IgD-negative memory B cell (primary cell): ENCODE measurements around the gene OR8B8. TPM values are rescaled to one million over a fixed set of nuclear protein-coding genes. Genes with fewer than 3 reads are reported as not detected.

Experiments used
- H3K27ac Mint-ChIP-seq, 3 donors: one replicate each; pipeline ENCODE4 v1.8.0; 2020 to 2022; ENCODE audit warnings: mild to moderate bottlenecking in 3 of 3, mixed read lengths in 3 of 3, moderate library complexity in 1 of 3
- H3K27me3 Mint-ChIP-seq: one replicate; pipeline ENCODE4 v1.8.0; 2021; ENCODE audit warnings: mixed read lengths
- H3K36me3 Mint-ChIP-seq: one replicate; pipeline ENCODE4 v1.8.0; 2020; ENCODE audit warnings: mild to moderate bottlenecking, mixed read lengths
- H3K4me1 Mint-ChIP-seq, 3 donors: one replicate each; pipeline ENCODE4 v1.8.0; 2020 to 2022; ENCODE audit warnings: mixed read lengths in 3 of 3, mild to moderate bottlenecking in 1 of 3
- H3K4me3 Mint-ChIP-seq, 4 donors: one replicate each; pipeline ENCODE4 v1.8.0; 2020 to 2022; ENCODE audit warnings: mild to moderate bottlenecking in 4 of 4, mixed read lengths in 4 of 4, moderate library complexity in 3 of 4
- H3K9me3 Mint-ChIP-seq, 3 donors: one replicate each; pipeline ENCODE4 v1.8.0; 2020 to 2021; ENCODE audit warnings: mixed read lengths in 3 of 3, mild to moderate bottlenecking in 1 of 3
- polyA plus RNA-seq: library from polyadenylated mRNA; unstranded; fragments of 300-500 nt; fragmentation: Illumina TruSeq; gene quantifications from one replicate; pipeline ENCODE4 v1.2.3, GENCODE V29; 2021

The OR8B8 gene, protein sequence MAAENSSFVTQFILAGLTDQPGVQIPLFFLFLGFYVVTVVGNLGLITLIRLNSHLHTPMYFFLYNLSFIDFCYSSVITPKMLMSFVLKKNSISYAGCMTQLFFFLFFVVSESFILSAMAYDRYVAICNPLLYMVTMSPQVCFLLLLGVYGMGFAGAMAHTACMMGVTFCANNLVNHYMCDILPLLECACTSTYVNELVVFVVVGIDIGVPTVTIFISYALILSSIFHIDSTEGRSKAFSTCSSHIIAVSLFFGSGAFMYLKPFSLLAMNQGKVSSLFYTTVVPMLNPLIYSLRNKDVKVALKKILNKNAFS
- polyA plus RNA-seq = not detected

DNA sequence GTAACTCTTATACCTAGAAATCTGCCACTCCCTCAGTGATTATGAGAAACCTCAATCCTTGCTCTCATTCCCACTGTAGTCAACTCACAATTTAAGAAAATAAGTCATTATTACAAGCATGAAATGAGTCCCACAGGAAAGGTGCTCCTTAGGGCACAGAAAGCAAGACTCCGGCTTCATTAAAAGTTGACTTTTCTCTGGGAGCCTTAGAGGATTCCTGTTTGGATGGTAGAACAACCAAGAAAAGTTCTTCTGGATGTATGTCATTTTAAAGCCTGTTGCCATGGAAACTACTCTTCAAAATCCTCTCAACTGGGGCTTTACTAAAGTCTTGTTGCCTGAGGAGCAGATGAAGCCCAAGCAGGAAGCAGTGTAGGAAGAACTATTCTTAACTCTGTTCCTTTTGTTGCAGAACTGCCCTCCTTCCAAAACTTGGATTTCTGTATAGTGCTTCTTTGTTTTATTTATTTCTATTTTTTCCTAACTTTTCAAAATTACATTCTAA, at the start of gene OR8B8:
Gene OR8B8, minus strand, starts transcription at position 51 of the 505 bp plus-strand sequence. CDS start 4,611 bp downstream, outside the sequence.
- H3K36me3 Mint-ChIP-seq = no peaks in the 10 kb centered on the region
- no peak within 1 kb of the TSS for H3K4me3 Mint-ChIP-seq
- no peaks in the 10 kb centered on the region for H3K9me3 Mint-ChIP-seq
- peaks cover 2% of the 10 kb centered on the region for H3K27me3 Mint-ChIP-seq
- H3K27ac Mint-ChIP-seq = no peak within 1 kb of the TSS
- no peaks in the 10 kb centered on the region for H3K4me1 Mint-ChIP-seq

DNA sequence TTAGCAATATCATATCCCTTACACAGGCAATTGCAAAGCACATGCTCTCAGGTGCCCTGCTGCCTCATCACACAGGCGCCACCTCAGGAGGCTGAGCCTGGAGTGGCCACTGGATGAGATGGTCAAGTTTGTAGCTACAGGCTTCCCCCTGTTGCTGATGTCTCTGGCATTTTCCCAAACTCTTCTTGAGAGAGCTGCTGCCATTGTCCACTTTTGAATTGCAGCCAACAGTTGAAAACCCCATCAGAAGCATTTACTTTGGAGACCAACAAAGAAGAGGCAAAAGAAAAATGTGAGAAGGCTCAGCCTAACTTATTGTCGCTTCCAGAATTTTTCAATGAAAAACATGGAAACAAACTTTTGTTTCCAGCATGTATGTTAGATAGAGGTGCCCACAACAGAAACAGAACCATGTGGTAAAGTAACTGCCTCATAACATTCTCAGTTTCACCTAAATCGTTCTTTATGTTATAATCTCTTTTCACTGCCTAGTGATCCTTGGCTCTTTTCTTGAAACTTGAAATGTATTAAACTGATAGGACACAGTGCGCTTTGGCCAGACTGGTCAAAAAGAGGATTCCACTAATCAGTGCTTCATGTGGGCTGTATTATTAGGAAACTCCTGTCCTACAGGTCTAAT, 47.6 kb upstream of the OR8B8 start:
- Mint-ChIP-seq H3K4me3 (no peak overlapping the region), H3K9me3 (peaks cover 0 to 5% (median 0%) of the 10 kb centered on the region in 3 donors), H3K4me1 (no peaks in the 10 kb centered on the region), H3K27me3 (peaks cover 2% of the 10 kb centered on the region), H3K27ac (no peak overlapping the region), H3K36me3 (no peaks in the 10 kb centered on the region)

DNA sequence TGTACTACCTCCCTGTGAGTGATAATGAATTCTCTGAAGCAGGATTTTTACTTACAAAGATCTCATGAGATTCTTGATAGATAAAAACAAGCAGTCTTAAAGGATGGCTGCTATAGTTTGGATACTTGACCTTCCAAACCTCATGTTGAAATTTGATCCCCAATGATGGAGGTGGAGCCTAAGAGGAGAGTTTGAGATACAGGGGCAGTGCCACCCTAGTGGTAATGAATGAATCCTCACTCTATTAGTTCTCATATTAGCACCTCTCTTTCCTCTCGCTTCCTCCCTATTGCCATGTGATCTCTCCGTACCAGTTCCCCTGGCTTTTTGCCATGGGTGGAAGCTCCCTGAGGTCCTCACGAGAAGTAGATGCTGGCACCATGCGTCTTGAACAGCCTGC, 37.9 kb upstream of the OR8B8 start:
- Mint-ChIP-seq H3K9me3 (peaks cover 0 to 6% (median 2%) of the 10 kb centered on the region in 3 donors), H3K27me3 (peaks cover 17% of the 10 kb centered on the region), H3K4me1 (peaks cover 0 to 7% (median 4%) of the 10 kb centered on the region in 3 donors), H3K27ac (no peak overlapping the region), H3K4me3 (no peak overlapping the region), H3K36me3 (no peaks in the 10 kb centered on the region)

DNA sequence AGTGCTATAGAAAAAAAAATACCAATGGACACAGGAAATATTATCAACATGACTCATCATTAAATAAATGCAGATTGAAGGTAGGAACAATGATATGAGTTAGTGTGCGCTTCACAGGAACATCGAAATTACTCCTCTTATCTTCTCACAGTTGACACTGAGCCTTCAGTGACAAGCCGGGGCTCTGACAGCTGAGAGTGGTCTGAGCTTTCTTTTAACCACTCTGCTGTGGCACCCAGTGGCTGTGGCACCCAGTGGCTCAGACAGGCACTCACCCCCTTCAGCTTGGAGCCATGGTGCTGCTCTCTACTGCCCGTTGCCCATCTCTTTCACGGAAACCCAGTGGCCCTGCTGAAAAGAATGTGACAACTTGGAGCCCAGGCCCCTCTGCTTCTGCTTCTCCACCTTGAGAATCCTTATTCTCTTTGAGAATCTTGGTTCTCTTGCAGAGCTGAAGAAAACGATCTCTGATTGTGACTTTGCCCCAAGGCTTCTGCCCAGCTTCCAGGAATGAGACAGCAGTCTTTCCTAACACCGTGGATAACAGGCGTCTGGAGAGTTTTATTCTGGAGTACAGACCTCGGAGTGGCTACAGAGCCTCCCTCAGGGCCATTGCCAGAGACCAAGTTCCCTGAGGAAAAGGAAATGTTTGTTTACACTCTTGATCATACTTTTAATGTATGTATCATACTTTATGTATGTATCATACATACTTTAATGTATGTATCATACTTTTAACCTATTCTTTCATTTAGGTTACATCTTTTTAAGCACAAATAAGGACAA, 37.1 kb upstream of the OR8B8 start:
- H3K9me3 Mint-ChIP-seq = peaks cover 0 to 6% (median 2%) of the 10 kb centered on the region in 3 donors
- H3K27ac Mint-ChIP-seq = no peak overlapping the region
- peaks cover 17% of the 10 kb centered on the region for H3K27me3 Mint-ChIP-seq
- H3K36me3 Mint-ChIP-seq = no peaks in the 10 kb centered on the region
- H3K4me3 Mint-ChIP-seq = no peak overlapping the region
- peaks cover 0 to 7% (median 4%) of the 10 kb centered on the region in 3 donors for H3K4me1 Mint-ChIP-seq

DNA sequence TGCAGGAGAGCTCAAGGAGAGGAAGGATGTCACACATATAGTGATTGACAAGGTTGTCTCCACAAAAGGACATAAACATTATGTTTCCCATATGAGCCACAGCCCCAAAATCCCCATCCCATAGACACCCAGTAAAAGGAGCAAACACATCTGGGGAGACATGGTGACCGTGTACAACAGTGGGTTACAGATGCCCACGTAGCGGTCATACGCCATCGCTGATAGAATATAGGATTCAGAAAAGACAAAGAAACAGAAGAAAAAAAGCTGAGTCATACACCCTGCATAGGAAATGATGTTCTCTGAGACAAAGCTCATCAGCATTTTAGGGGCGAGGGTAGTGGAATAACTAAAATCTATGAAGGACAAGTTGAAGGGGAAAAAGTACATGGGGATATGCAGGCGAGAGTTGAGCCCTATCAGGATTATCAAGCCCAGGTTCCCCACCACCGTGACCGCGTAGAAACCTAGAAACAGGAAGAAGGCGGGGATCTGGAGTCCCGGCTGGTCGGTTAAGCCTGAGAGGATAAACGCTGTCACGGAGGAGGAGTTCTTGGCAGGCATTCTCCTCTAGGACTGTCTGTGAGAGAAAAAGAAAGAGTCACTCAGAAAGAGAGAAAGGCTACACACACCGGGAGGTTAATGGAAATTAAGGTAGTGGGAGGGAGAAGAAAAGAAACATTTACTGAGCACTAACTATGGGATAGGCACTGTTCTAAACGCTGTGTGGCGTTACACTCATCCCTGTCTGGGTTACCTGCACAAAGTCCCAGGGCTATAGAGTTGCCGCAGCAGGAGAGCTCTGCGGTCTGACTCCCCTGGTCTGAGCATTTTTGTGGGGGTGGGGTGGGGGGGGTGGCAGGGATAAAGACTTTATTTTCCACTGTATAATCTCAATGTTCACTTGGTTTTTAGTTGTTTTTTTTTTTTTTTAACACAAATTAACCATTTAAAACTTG, 36.1 kb upstream of the OR8B8 start:
- H3K4me3 Mint-ChIP-seq = peak overlapping the region in 1 of 4 donors; percentile 12
- peaks cover 0 to 3% (median 2%) of the 10 kb centered on the region in 3 donors for H3K9me3 Mint-ChIP-seq
- H3K27me3 Mint-ChIP-seq = peaks cover 17% of the 10 kb centered on the region
- peaks cover 0 to 7% (median 4%) of the 10 kb centered on the region in 3 donors for H3K4me1 Mint-ChIP-seq
- H3K36me3 Mint-ChIP-seq = no peaks in the 10 kb centered on the region
- no peak overlapping the region for H3K27ac Mint-ChIP-seq

DNA sequence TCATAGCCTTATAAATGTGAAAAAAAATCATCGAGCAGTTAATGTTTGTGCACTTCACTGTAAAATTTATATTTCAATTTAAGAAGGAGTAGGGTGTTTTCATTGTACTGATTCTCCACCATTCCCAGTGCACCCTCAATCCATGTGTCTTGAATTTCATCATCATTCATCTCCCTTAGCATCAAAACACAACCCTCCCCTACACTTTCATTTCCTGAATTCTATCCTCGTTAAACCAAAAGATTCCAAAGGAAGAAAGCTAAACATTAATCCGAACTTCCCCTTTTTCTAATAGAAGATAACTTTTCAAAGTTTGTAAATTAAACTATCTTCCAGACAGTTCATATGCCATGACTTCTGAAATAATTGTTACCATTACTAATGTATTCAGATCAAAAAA, 34.1 kb upstream of the OR8B8 start:
- H3K27ac Mint-ChIP-seq = no peak overlapping the region
- peaks cover 16% of the 10 kb centered on the region for H3K27me3 Mint-ChIP-seq
- H3K4me1 Mint-ChIP-seq = peaks cover 0 to 7% (median 4%) of the 10 kb centered on the region in 3 donors
- H3K9me3 Mint-ChIP-seq = peaks cover 0 to 6% (median 2%) of the 10 kb centered on the region in 3 donors
- H3K4me3 Mint-ChIP-seq = no peak overlapping the region
- no peaks in the 10 kb centered on the region for H3K36me3 Mint-ChIP-seq

DNA sequence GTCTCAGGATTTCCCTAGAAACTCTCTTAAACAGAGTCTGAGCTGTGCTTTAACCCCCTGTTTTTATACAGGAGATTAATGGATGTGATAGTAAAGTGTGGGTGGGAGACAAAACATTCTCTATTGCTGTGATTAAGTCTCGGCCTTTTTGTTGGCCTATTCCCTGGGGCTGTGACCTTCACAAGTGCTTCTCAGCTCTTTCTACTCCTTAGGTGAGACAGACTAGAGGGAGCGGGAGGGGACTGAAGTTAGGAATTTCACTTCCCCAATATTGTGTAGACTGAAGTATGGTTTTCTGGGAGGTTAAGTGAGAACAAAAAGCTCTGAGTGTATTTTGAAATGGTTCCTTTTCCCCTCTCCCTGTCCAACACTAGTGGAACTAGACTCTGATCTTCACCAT, 29.8 kb upstream of the OR8B8 start:
- H3K4me3 Mint-ChIP-seq = no peak overlapping the region
- no peaks in the 10 kb centered on the region for H3K36me3 Mint-ChIP-seq
- no peaks in the 10 kb centered on the region for H3K4me1 Mint-ChIP-seq
- peaks cover 0 to 4% (median 3%) of the 10 kb centered on the region in 3 donors for H3K9me3 Mint-ChIP-seq
- H3K27ac Mint-ChIP-seq = no peak overlapping the region
- peaks cover 3% of the 10 kb centered on the region for H3K27me3 Mint-ChIP-seq

DNA sequence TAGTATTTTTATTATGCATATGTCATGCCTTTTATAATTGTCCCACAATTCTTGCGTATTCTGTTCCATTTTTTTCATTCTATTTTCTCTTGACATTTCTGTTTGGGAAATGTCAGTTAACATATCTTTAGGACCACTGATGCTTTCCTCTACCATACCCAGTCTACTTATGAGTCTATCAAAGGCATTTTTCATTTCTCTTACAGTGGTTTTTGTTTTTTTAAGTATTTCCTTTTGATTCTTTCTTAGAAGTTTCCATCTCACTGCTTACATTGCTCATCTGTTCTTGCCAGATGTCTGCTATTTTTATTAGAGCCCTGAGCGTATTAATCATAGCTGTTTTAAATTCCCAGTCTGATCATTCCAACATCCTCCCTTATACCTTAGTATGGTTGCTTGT, 29.3 kb upstream of the OR8B8 start:
- no peaks in the 10 kb centered on the region for H3K36me3 Mint-ChIP-seq
- H3K4me1 Mint-ChIP-seq = no peaks in the 10 kb centered on the region
- no peak overlapping the region for H3K27ac Mint-ChIP-seq

DNA sequence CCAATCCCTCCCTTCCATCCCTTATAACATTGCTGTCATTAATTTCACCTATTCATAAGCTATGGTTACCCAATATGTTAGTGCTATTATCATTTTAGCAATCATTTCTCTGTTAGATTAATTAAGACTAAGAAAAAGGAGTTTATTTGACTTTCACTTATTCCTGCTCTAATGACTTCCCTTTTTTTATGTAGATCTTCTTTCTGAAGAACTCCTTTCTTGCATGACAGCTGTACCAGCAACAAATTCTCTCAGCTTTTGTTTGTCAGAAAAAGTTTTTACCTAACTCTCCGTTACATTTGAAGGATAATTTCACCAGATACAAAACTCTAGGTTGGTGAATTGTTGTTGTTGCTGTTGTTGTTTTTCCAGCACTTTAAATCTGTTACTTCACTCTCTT, 28.6 kb upstream of the OR8B8 start:
- Mint-ChIP-seq H3K9me3 (peaks cover 0 to 3% (median 2%) of the 10 kb centered on the region in 3 donors), H3K36me3 (no peaks in the 10 kb centered on the region), H3K4me1 (no peaks in the 10 kb centered on the region), H3K27me3 (peaks cover 5% of the 10 kb centered on the region), H3K4me3 (no peak overlapping the region), H3K27ac (no peak overlapping the region)

More for the DNA sequence above, 29.3 kb upstream of the OR8B8 start:
- Mint-ChIP-seq H3K27me3 (peaks cover 5% of the 10 kb centered on the region), H3K9me3 (peaks cover 0 to 4% (median 3%) of the 10 kb centered on the region in 3 donors), H3K4me3 (no peak overlapping the region)

DNA sequence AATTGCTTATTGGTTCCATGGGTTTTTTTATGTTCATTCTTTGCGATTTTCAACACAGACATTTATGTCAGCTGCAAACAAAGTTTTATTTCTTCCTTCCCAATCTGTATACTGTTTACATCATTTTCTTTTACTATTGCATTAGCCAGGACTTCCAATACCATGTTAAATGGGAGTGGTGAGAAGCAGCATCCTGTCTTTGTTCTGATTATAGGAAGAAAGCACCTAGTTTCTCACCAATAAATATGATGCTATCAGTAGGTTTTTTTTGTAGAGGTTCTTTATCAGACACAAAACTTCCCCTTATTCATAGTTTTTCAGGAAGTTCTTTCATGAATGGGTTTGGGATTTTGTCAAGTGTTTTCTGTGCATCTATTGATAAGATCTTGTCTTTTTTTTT, 28.0 kb upstream of the OR8B8 start:
- H3K27me3 Mint-ChIP-seq = peaks cover 7% of the 10 kb centered on the region
- no peak overlapping the region for H3K4me3 Mint-ChIP-seq
- no peak overlapping the region for H3K27ac Mint-ChIP-seq
- H3K4me1 Mint-ChIP-seq = no peaks in the 10 kb centered on the region
- no peaks in the 10 kb centered on the region for H3K36me3 Mint-ChIP-seq
- H3K9me3 Mint-ChIP-seq = peaks cover 0 to 3% (median 2%) of the 10 kb centered on the region in 3 donors

DNA sequence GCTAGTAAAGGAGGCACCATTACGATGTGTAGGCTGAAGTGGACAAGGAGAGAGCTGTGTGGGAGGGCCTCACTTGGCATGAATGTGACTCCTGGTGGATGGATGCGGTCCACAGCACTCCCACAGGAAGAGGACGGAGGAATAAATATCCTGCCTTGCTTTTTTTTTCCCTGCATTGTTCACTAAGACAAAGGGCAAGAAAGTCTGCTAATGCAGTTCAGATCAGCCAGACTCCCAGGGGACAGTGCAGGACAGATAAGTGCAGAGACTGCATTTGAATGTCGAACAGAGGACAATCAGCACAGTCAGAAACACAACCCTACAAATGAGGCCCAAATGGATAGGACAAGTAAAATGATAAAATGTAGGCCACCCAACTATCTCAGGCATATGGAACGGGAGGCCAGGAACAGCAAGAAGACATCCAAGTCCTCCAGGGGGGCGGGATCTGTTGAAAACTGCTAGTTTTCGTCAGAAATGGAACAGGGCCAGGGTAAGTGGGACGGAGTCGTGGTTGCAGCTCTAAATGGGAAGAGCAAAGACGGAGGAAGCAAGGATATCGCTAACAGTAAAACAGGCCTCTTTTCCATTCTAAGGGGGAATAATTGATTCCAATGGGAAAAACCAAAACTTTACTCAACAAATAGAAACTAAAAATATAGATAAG, 25.2 kb upstream of the OR8B8 start:
- Mint-ChIP-seq H3K27ac (no peak overlapping the region), H3K36me3 (no peaks in the 10 kb centered on the region), H3K4me1 (no peaks in the 10 kb centered on the region), H3K4me3 (no peak overlapping the region), H3K27me3 (peaks cover 9% of the 10 kb centered on the region), H3K9me3 (peaks cover 0 to 3% (median 2%) of the 10 kb centered on the region in 3 donors)

DNA sequence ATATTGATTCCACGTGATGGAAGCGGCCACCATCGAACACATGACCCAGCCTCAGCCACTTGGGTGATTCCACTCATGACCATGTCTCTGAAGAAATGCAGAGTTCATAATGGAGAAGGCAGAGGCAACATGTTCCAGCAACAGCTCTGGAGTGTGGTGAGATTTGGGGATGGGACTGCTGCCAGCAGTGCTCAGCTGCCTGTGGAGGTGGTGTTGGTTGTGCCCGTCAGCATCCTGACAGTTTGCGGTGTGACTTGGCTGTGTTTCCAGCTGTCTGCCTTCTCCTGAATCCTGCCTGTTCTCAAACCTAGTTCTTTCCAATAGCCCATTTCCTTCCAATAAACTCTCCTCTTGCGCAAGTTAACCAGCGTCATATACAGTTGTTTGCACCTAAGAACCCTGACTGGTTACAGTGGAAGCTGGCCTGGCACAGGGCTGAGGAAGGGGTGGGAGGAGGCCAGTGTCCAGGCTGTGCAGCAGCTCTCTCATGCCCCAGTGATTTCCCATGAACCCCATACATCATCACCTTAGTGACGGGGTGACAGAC, 22.0 kb upstream of the OR8B8 start:
- peak overlapping the region in 1 of 4 donors; percentile 20 for H3K4me3 Mint-ChIP-seq
- H3K9me3 Mint-ChIP-seq = no peaks in the 10 kb centered on the region
- H3K36me3 Mint-ChIP-seq = no peaks in the 10 kb centered on the region
- no peaks in the 10 kb centered on the region for H3K4me1 Mint-ChIP-seq
- H3K27me3 Mint-ChIP-seq = peaks cover 8% of the 10 kb centered on the region
- no peak overlapping the region for H3K27ac Mint-ChIP-seq

DNA sequence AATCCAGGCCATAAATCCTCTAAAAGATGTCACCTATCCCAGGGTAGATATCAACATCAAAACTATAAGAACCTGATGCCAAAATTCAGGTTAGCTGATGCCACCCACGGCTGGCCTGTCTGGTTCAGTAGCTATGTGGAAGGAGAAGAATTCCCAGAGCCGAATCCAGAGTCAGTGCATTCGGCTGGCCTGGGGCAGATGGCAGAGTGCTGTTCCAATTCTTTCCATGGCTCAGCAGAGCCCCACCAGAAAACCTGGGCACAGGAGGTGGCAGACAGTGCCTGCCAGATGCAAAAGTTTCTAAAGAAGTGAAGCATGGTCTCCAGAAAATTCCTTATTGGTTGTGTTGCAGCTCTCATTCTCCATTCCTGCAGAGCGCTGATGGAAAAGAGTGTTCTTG, 19.9 kb upstream of the OR8B8 start:
- Mint-ChIP-seq H3K4me1 (no peaks in the 10 kb centered on the region), H3K9me3 (peaks cover 0 to 4% (median 0%) of the 10 kb centered on the region in 3 donors), H3K27ac (no peak overlapping the region), H3K4me3 (no peak overlapping the region), H3K27me3 (peaks cover 7% of the 10 kb centered on the region), H3K36me3 (no peaks in the 10 kb centered on the region)
